Esophagus muscularis mucosa (tissue), 4 donors: ENCODE data around the gene S100A2. TPM values are rescaled to one million over a fixed set of nuclear protein-coding genes. Genes with fewer than 3 reads are reported as not detected.

ENCODE experiments used
- DNase-seq: peaks from one replicate; pipeline ENCODE4 v3.0.0-alpha.2; 2017; ENCODE audit errors: extremely low spot score
- H3K27ac ChIP-seq, 4 donors: fragments of 200-600 bp; sonication (generic); replicated peaks in 1 of 4; 1 replicate in 3 of 4; 2 replicates in 1 of 4; pipeline ENCODE4 v1.5.1; 2016 to 2019; ENCODE audit warnings: mild to moderate bottlenecking in 1 of 4
- H3K27me3 ChIP-seq, 4 donors: fragments of 200-600 bp; sonication (generic); one replicate each; pipeline versions ENCODE4 v1.5.1 to v1.6.0; 2016 to 2019
- H3K36me3 ChIP-seq, 4 donors: fragments of 200-600 bp; sonication (generic); one replicate each; pipeline ENCODE4 v1.5.1; 2016 to 2019
- H3K4me1 ChIP-seq, 4 donors: fragments of 200-600 bp; sonication (generic); one replicate each; pipeline ENCODE4 v1.5.1; 2016 to 2019
- H3K4me3 ChIP-seq, 4 donors: fragments of 200-600 bp; sonication (generic); 1 replicate in 2 of 4; 2 replicates in 2 of 4; pipeline ENCODE4 v1.5.1; 2016 to 2019; ENCODE audit warnings: mild to moderate bottlenecking in 4 of 4, moderate library complexity in 1 of 4
- H3K9me3 ChIP-seq, 4 donors: fragments of 200-600 bp; sonication (generic); 1 replicate in 3 of 4; 2 replicates in 1 of 4; pipeline ENCODE4 v1.5.1; 2016 to 2019
- CTCF ChIP-seq, 3 experiments: fragments of 200-600 bp in 2 of 3; fragments of 450-650 bp in 1 of 3; sonication (generic) in 2 of 3; IDR thresholded peaks; one replicate each; pipeline ENCODE4 v1.5.1; 2017 to 2019; ENCODE audit warnings: antibody characterized with exemption in 3 of 3, mild to moderate bottlenecking in 2 of 3, moderate library complexity in 1 of 3
- EP300 ChIP-seq: sonication (generic); formaldehyde crosslinking; IDR thresholded peaks from one replicate; pipeline ENCODE4 v1.6.1; 2017; ENCODE audit warnings: antibody characterized with exemption
- POLR2A ChIP-seq: fragments of 450-650 bp; IDR thresholded peaks from one replicate; pipeline ENCODE4 v1.6.1; 2017; ENCODE audit warnings: antibody characterized with exemption, moderate library complexity, mild to moderate bottlenecking, low read depth
- POLR2AphosphoS5 ChIP-seq, 2 donors: sonication (generic); formaldehyde crosslinking; IDR thresholded peaks; one replicate each; pipeline ENCODE4 v1.6.1; 2017; ENCODE audit warnings: antibody characterized with exemption in 2 of 2
- WGBS: methylation state at CpG from one replicate; pipeline ENCODE4 v1.1.5; 2018; 5-methylcytosine and 5-hydroxymethylcytosine counted together
- intact Hi-C: fragments of 100-400 bp; cut with DNase I; formaldehyde crosslinking; loops from one replicate; pipeline ENCODE4 v1.15.1; 2023
- total RNA-seq, 4 donors: library from RNA; depleted of rRNA; stranded (reverse); fragments of >200 nt; gene quantifications; one replicate each; pipeline versions ENCODE4 v1.1.0 to v1.2.1, GENCODE V29; 2016

The S100A2 gene
- total RNA-seq, 4 donors from 2014 or later, result 0.34 to 0.71 TPM; not detected in 2

- Histone ChIP-seq H3K4me1 (peaks cover 14 to 21% (median 17%) of the 10 kb centered on the region in 4 donors), H3K27ac (peak overlapping the region; percentile 45 to 63 (median 62)), H3K36me3 (no peaks in the 10 kb centered on the region), H3K27me3 (no peaks in the 10 kb centered on the region), H3K4me3 (no peak overlapping the region), H3K9me3 (no peaks in the 10 kb centered on the region)
- no peak for DNase-seq
- WGBS, result 61% methylated on average over 3 of the region's 3 CpGs
- intact Hi-C loops, result loop anchor here (5.0 to 10.0 kb wide), 3 partner anchors 44 to 174 kb away; partner anchors contain the start of genes S100A14 and SNAPIN
- TF ChIP-seq POLR2A, result no peak
- no peak for TF ChIP-seq POLR2AphosphoS5 (IDR thresholded peaks at IDR 0.05)
- TF ChIP-seq EP300, result no peak
- TF ChIP-seq CTCF (IDR thresholded peaks at IDR 0.05), result no peak
Measured at GRCh38 chr1:153573351-153573750, 7.7 kb upstream of the S100A2 start.

- Histone ChIP-seq H3K27me3 (no peaks in the 10 kb centered on the region), H3K27ac (peak overlapping the region; percentile 45 to 63 (median 62)), H3K9me3 (no peaks in the 10 kb centered on the region), H3K36me3 (no peaks in the 10 kb centered on the region), H3K4me1 (peaks cover 21 to 29% (median 25%) of the 10 kb centered on the region in 4 donors), H3K4me3 (no peak overlapping the region)
- intact Hi-C loops, result loop anchor here (5.0 to 10.0 kb wide), 3 partner anchors 45 to 175 kb away; partner anchors contain the start of genes S100A14 and SNAPIN
- no peak for DNase-seq
- 18% methylated on average over 3 of the region's 3 CpGs for WGBS
- TF ChIP-seq POLR2AphosphoS5 (IDR thresholded peaks at IDR 0.05) (peak; percentile 64 to 80), EP300 (no peak), POLR2A (no peak), CTCF (IDR thresholded peaks at IDR 0.05) (peak; percentile 76 to 88 (median 87))
Measured at GRCh38 chr1:153572569-153573015, 6.9 kb upstream of the S100A2 start.

GRCh38 chr1:153571706-153572105 is 6.1 kb upstream of the S100A2 start:
- Histone ChIP-seq H3K9me3 (no peaks in the 10 kb centered on the region), H3K4me3 (no peak overlapping the region), H3K4me1 (peaks cover 30 to 38% (median 34%) of the 10 kb centered on the region in 4 donors), H3K36me3 (no peaks in the 10 kb centered on the region), H3K27ac (peak overlapping the region in 3 of 4 donors; percentile 45 to 63 (median 62)), H3K27me3 (no peaks in the 10 kb centered on the region)
- no peak for TF ChIP-seq CTCF (IDR thresholded peaks at IDR 0.05)
- TF ChIP-seq POLR2AphosphoS5 (IDR thresholded peaks at IDR 0.05), result no peak
- TF ChIP-seq POLR2A, result no peak
- no peak for TF ChIP-seq EP300
- intact Hi-C loops, result loop anchor here (5.0 to 10.0 kb wide), 3 partner anchors 46 to 176 kb away; partner anchors contain the start of genes S100A14 and SNAPIN
- WGBS, result 69% methylated on average over 7 of the region's 7 CpGs
- no peak for DNase-seq

- intact Hi-C loops, result loop anchor here (5.0 to 10.0 kb wide), 3 partner anchors 46 to 176 kb away; partner anchors contain the start of genes S100A14 and SNAPIN
- Histone ChIP-seq H3K4me1 (peaks cover 38 to 46% (median 42%) of the 10 kb centered on the region in 4 donors), H3K27me3 (no peaks in the 10 kb centered on the region), H3K4me3 (no peak overlapping the region), H3K27ac (no peak overlapping the region), H3K36me3 (no peaks in the 10 kb centered on the region), H3K9me3 (no peaks in the 10 kb centered on the region)
- TF ChIP-seq CTCF (IDR thresholded peaks at IDR 0.05), result no peak
- TF ChIP-seq EP300, result no peak
- no peak for TF ChIP-seq POLR2A
- no peak for TF ChIP-seq POLR2AphosphoS5 (IDR thresholded peaks at IDR 0.05)
- DNase-seq, result no peak
- WGBS, result 92% methylated on average over 5 of the region's 5 CpGs
Measured at GRCh38 chr1:153570874-153571273, 5.2 kb upstream of the S100A2 start.
